Aorta (tissue), 5 donors: Measurements from ENCODE around the gene NOBOX. TPM values are rescaled to one million over a fixed set of nuclear protein-coding genes. Genes with fewer than 3 reads are reported as not detected.
A peak's percentile ranks its signal among the peaks of the same experiment; 100 is the strongest.
"Not testable (repeated sequence)": the region's sequence is repeated elsewhere in the genome, so short reads cannot be mapped to it uniquely, and the experiment has no call there.

Source experiments
- ATAC-seq: fragments of 200-7000 bp; cut with Tn5 transposase; one replicate; pipeline ENCODE4 v1.9.1; 2022; ENCODE audit warnings: moderate library complexity; ENCODE audit not compliant: low FRiP score
- DNase-seq, 2 donors: peaks; one replicate each; pipeline ENCODE4 v3.0.0-alpha.2; 2020
- H3K27ac ChIP-seq, 2 donors: one replicate each; pipeline ENCODE4 v1.5.1; 2013; ENCODE audit warnings: low read length in 2 of 2, mild to moderate bottlenecking in 2 of 2, moderate library complexity in 2 of 2, control low read depth in 1 of 2, inconsistent platforms in 1 of 2, low read depth in 1 of 2
- H3K27me3 ChIP-seq, 2 donors: one replicate each; pipeline ENCODE4 v1.6.1; 2013; ENCODE audit warnings: control low read depth in 1 of 2, low read length in 1 of 2, mild to moderate bottlenecking in 1 of 2, moderate library complexity in 1 of 2; ENCODE audit not compliant: insufficient read depth in 2 of 2, control insufficient read depth in 1 of 2
- H3K36me3 ChIP-seq, 2 donors: one replicate each; pipeline ENCODE4 v1.6.1; 2013; ENCODE audit warnings: control low read depth in 1 of 2, low read length in 1 of 2, mild to moderate bottlenecking in 1 of 2; ENCODE audit not compliant: insufficient read depth in 2 of 2, control insufficient read depth in 1 of 2
- H3K4me1 ChIP-seq, 2 donors: one replicate each; pipeline ENCODE4 v1.6.1; 2013; ENCODE audit warnings: low read length in 2 of 2, control low read depth in 1 of 2, mild to moderate bottlenecking in 1 of 2, moderate library complexity in 1 of 2; ENCODE audit not compliant: insufficient read depth in 2 of 2, control insufficient read depth in 1 of 2
- H3K4me3 ChIP-seq, 2 donors: one replicate each; pipeline ENCODE4 v1.5.1; 2013; ENCODE audit warnings: low read length in 2 of 2, control low read depth in 1 of 2, mild to moderate bottlenecking in 1 of 2
- H3K9me3 ChIP-seq: one replicate; pipeline ENCODE4 v1.6.1; 2013; ENCODE audit warnings: mild to moderate bottlenecking, low read length; ENCODE audit not compliant: control insufficient read depth
- WGBS, 2 donors: extraction: QIAGEN DNeasy Blood & Tissue Kit; methylation state at CpG; one replicate each; pipeline ENCODE4 v1.1.7; 2013; 5-methylcytosine and 5-hydroxymethylcytosine counted together
- intact Hi-C, 2 donors: fragments of 100-400 bp; cut with DNase I; formaldehyde crosslinking; loops; one replicate each; pipeline versions ENCODE4 v1.14.2 to v1.15.0; 2022
- polyA plus RNA-seq, 2 donors: library from polyadenylated mRNA; stranded (reverse); fragments of 200-250 nt; gene quantifications; one replicate each; pipeline ENCODE4 v1.2.3, GENCODE V29; 2013
- total RNA-seq, 2 donors: library from RNA; stranded (reverse); fragmentation: NEBNext Ultra II Directional; extraction: Animal tissue kit (Norgen Biotek cat#: 25700); gene quantifications; one replicate each; pipeline ENCODE4 v1.2.1, GENCODE V29; 2021
- donor health status: healthy with polysubstance abuse.
- donor health status: Bipolar disorder and iron deficiency.
- donor health status: DM: no; HTN: no; CAD: no.
- donor health status: DM: no; HTN: no; CAD: no.
- donor health status: DM: yes; HTN: yes; CAD: no.

Gene NOBOX
- total and polyA plus RNA-seq, 4 donors, result not detected

GRCh38 chr7:144356860-144357259 is 46.6 kb downstream of the NOBOX start:
- H3K27ac ChIP-seq, DNase-seq, H3K4me1 ChIP-seq, intact Hi-C loops, H3K27me3 ChIP-seq, H3K9me3 ChIP-seq, ATAC-seq, H3K4me3 ChIP-seq, H3K36me3 ChIP-seq: not testable (repeated sequence)
- WGBS, 2 donors, result 93 to 100% methylated on average over 2 of the region's 11 CpGs

- WGBS, 2 donors, result no CpG with 5 or more reads among the region's 6 CpGs
- intact Hi-C loops, H3K9me3 ChIP-seq, ATAC-seq, H3K4me1 ChIP-seq, H3K27me3 ChIP-seq, DNase-seq, H3K4me3 ChIP-seq, H3K36me3 ChIP-seq, H3K27ac ChIP-seq: not testable (repeated sequence)
These were observed 47.3 kb downstream of the NOBOX start for GRCh38 chr7:144356185-144356584.

- intact Hi-C loops, H3K27ac ChIP-seq, H3K4me1 ChIP-seq, H3K9me3 ChIP-seq, H3K4me3 ChIP-seq, DNase-seq, H3K27me3 ChIP-seq, H3K36me3 ChIP-seq: not testable (repeated sequence)
- WGBS, 2 donors, result no CpG with 5 or more reads among the region's 50 CpGs
- ATAC-seq, result peak; percentile 83
These were observed 48.2 kb downstream of the NOBOX start, which contains the start of gene ARHGEF5 for GRCh38 chr7:144355176-144355822. ARHGEF5 (plus strand) TSS chr7:144355402; CDS start chr7:144362670, 7,268 bp downstream.

GRCh38 chr7:144351667-144352066 is 51.8 kb downstream of the NOBOX start:
- intact Hi-C loops, H3K27me3 ChIP-seq, H3K27ac ChIP-seq, ATAC-seq, H3K36me3 ChIP-seq, H3K4me1 ChIP-seq, H3K9me3 ChIP-seq, H3K4me3 ChIP-seq, DNase-seq: not testable (repeated sequence)
- 40 to 58% methylated on average over 2 of the region's 3 CpGs for WGBS, 2 donors

- WGBS, 2 donors, result no CpG with 5 or more reads among the region's 1 CpG
- H3K9me3 ChIP-seq, H3K4me3 ChIP-seq, H3K27ac ChIP-seq, H3K4me1 ChIP-seq, DNase-seq, H3K27me3 ChIP-seq, H3K36me3 ChIP-seq, intact Hi-C loops, ATAC-seq: not testable (repeated sequence)
These were observed 54.9 kb downstream of the NOBOX start for GRCh38 chr7:144348625-144349024.

Other genes with a start within 250 kb of the NOBOX start
- gene CTAGE4, start 220.2 kb downstream of the NOBOX start, total RNA-seq, result 1 to 10 TPM in 1 of 2 donors, not detected in 1; 4.3 TPM
- 1 to 10 TPM; 1.5 to 2.0 TPM for gene CTAGE4, start 220.2 kb downstream of the NOBOX start, polyA plus RNA-seq
- 1 to 10 TPM; 4.6 to 9.8 TPM for gene ARHGEF35, start 207.9 kb downstream of the NOBOX start, total RNA-seq
- gene ARHGEF35, start 207.9 kb downstream of the NOBOX start, polyA plus RNA-seq, result 10 to 100 TPM in 1 of 2 donors, 1 to 10 TPM in 1; 4.7 to 11.3 TPM
- 1 to 10 TPM in 1 of 2 donors, not detected in 1; 1.3 TPM for gene OR2A42, start 164.1 kb downstream of the NOBOX start, total RNA-seq
- gene OR2A42, start 164.1 kb downstream of the NOBOX start, polyA plus RNA-seq, result under 1 TPM; 0.03 to 0.50 TPM
- 1 to 10 TPM; 1.5 to 4.7 TPM for gene OR2A7, start 138.9 kb downstream of the NOBOX start, total RNA-seq
- gene OR2A7, start 138.9 kb downstream of the NOBOX start, polyA plus RNA-seq, result under 1 TPM in 1 of 2 donors, not detected in 1; 0.67 TPM
- gene CTAGE8, start 134.4 kb downstream of the NOBOX start, total RNA-seq, result 1 to 10 TPM in 1 of 2 donors, under 1 TPM in 1; 0.21 to 1.2 TPM
- not detected for gene CTAGE8, start 134.4 kb downstream of the NOBOX start, polyA plus RNA-seq
- gene OR2A1, start 91.3 kb downstream of the NOBOX start, total RNA-seq, result under 1 TPM; 0.16 to 0.39 TPM
- under 1 TPM; 0.50 to 0.59 TPM for gene OR2A1, start 91.3 kb downstream of the NOBOX start, polyA plus RNA-seq
- 10 to 100 TPM in 1 of 2 donors, 1 to 10 TPM in 1; 9.0 to 14.5 TPM for gene ARHGEF5, start 48.3 kb downstream of the NOBOX start, total RNA-seq
- 1 to 10 TPM; 2.5 to 9.1 TPM for gene ARHGEF5, start 48.3 kb downstream of the NOBOX start, polyA plus RNA-seq